Measurements from ENCODE around the gene EHD2.

EHD2 gene

DNA sequence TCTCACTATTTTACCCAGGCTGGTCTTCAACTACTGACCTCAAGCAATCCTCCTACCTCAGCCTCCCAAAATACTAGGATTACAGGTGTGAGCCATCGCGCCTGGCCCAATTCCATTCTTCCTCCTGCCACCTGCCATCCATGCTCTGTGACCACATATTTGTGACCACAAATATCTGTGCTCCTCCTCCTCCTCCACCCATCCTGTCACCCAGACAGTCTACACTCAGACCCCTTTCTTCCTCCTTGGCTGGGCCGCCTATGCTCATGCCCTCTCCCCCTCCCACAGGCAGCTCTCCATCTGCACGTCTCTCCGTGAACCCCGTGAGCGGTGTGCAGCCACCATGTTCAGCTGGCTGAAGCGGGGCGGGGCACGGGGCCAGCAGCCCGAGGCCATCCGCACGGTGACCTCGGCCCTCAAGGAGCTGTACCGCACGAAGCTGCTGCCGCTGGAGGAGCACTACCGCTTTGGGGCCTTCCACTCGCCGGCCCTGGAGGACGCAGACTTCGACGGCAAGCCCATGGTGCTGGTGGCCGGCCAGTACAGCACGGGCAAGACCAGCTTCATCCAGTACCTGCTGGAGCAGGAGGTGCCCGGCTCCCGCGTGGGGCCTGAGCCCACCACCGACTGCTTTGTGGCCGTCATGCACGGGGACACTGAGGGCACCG is 3.2 kb downstream of the EHD2 start:
- Mint-ChIP-seq H3K27ac (peak overlapping the region in 2 of 3 experiments; percentile 67 to 75), H3K9me3 (peaks cover 11% of the 10 kb centered on the region), H3K4me3 (peak overlapping the region in 2 of 3 experiments; percentile 70 to 71), H3K4me1 (peaks cover 58% of the 10 kb centered on the region), H3K36me3 (ENCODE audit: low read depth) (peaks cover 20% of the 10 kb centered on the region), H3K27me3 (ENCODE audit: low read depth) (peaks cover 26% of the 10 kb centered on the region)
- no peak for TF ChIP-seq CTCF (IDR thresholded peaks at IDR 0.05; ENCODE audit: unreplicated experiment in 3 of 3)

DNA sequence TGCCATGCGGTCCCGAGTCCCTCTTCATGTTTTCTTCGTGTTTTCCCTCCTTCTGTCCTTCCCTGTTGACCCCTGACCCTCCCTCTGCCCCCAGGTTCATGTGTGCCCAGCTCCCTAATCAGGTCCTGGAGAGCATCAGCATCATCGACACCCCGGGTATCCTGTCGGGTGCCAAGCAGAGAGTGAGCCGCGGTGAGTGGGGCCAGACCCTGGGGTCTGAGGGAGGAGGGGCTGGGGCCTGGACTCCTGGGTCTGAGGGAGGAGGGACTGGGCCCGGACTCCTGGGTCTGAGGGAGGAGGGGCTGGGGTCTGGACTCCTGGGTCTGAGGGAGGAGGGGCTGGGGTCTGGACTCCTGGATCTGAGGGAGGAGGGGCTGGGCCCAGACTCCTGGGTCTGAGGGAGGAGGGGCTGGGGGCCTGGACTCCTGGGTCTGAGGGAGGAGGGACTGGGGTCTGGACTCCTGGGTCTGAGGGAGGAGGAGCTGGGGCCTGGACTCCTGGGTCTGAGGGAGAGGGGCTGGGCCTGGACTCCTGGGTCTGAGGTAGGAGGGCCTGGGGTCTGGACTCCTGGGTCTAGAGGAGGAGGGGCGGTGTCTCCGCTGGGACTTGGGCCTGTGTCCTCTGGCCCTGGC is 5.3 kb downstream of the EHD2 start:
- Mint-ChIP-seq H3K4me1 (peaks cover 58% of the 10 kb centered on the region), H3K27me3 (ENCODE audit: low read depth) (peaks cover 17% of the 10 kb centered on the region), H3K36me3 (ENCODE audit: low read depth) (peaks cover 20% of the 10 kb centered on the region), H3K4me3 (peak overlapping the region; percentile 56 to 78 (median 65)), H3K27ac (peak overlapping the region; percentile 75 to 99 (median 94)), H3K9me3 (peaks cover 11% of the 10 kb centered on the region)

DNA sequence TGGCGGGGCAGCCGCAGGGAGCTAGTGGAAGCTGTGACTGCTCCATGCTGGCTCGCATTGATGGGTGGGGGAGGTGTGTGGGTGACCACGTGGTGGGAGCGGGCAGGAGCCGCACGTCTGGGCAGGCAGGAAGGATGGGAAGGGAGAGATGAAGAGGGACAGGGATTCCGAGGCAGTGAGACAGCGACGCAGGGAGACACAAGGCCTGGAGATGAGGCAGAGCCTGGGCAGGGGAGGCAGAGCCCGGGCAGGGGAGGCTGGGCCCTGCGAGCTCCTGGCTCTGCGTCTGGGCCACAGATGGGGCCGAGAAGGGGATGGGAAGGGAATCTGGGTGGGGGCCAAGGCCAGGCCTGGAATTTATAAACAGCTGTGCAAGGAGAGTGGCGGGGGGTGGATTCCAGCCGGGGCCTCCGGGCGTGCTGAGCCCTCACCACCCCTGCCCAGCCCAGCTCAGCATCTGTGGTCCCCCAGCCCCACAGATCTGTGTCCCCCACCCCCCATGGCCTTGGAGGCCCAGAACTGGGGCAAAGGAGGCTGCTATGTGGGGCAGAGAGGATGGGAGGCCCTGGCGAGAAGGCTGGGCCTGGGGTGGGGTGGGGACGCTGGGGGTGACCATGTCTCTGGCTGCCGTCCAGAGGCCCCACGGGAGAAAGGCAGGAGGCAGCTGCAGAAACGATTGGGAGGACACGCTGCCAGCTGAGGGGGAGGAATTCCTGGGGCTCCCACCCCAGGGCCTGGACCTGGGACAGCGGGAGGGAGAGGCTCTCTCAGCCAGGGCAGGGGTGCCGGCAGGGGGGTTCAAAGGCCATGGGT is 6.0 kb downstream of the EHD2 start:
- TF ChIP-seq CTCF (IDR thresholded peaks at IDR 0.05; ENCODE audit: unreplicated experiment in 3 of 3), result no peak
- H3K4me3 Mint-ChIP-seq, result peak overlapping the region; percentile 65 to 84 (median 75)
- peaks cover 50% of the 10 kb centered on the region for H3K4me1 Mint-ChIP-seq
- peaks cover 18% of the 10 kb centered on the region for H3K36me3 Mint-ChIP-seq (ENCODE audit: low read depth)
- peaks cover 5% of the 10 kb centered on the region for H3K9me3 Mint-ChIP-seq
- peaks cover 10% of the 10 kb centered on the region for H3K27me3 Mint-ChIP-seq (ENCODE audit: low read depth)
- H3K27ac Mint-ChIP-seq, result peak overlapping the region; percentile 75 to 99 (median 94)

GRCh38 chr19:47720669-47721422 is 7.6 kb downstream of the EHD2 start:
- Mint-ChIP-seq H3K4me1 (peaks cover 41% of the 10 kb centered on the region), H3K4me3 (peak overlapping the region in 2 of 3 experiments; percentile 16 to 23), H3K27me3 (ENCODE audit: low read depth) (peaks cover 5% of the 10 kb centered on the region), H3K36me3 (ENCODE audit: low read depth) (peaks cover 8% of the 10 kb centered on the region), H3K27ac (peak overlapping the region; percentile 65 to 75 (median 74)), H3K9me3 (no peaks in the 10 kb centered on the region)
- TF ChIP-seq CTCF (IDR thresholded peaks at IDR 0.05; ENCODE audit: unreplicated experiment in 3 of 3), result no peak

DNA sequence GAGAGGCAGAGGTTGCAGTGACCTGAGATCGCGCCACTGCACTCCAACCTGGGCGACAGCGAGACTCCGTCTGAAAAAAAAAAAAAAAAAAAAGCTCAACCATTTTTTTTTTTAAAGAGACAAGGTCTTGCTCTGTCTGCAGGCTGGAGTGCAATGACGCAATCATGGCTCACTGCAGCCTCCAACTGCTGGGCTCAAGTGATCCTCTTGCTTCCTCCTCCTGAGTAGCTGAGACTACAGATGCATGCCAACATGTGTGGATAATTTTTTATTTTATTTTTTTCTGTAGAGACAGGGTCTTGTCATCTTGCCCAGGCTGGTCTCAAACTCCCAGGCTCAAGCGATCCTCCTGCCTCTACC is 10.3 kb downstream of the EHD2 start:
- Mint-ChIP-seq H3K9me3 (no peaks in the 10 kb centered on the region), H3K36me3 (ENCODE audit: low read depth) (peaks cover 10% of the 10 kb centered on the region), H3K4me1 (peaks cover 30% of the 10 kb centered on the region), H3K4me3 (no peak overlapping the region), H3K27me3 (ENCODE audit: low read depth) (peaks cover 5% of the 10 kb centered on the region), H3K27ac (peak overlapping the region in 1 of 3 experiments; percentile 43)
- TF ChIP-seq CTCF (IDR thresholded peaks at IDR 0.05; ENCODE audit: unreplicated experiment in 3 of 3), result no peak

Measured in nephron (organoid).